Skeletal muscle satellite cell (primary cell): Measurements from ENCODE around the gene INPP5B.
A peak's percentile ranks its signal among the peaks of the same experiment; 100 is the strongest.
"Not testable (repeated sequence)": the region's sequence is repeated elsewhere in the genome, so short reads cannot be mapped to it uniquely, and the experiment has no call there.

ENCODE experiments used
- H3K27me3 ChIP-seq: 2 replicates; pipeline ENCODE4 v1.7.0; 2013; ENCODE audit warnings: low read length; ENCODE audit not compliant: control insufficient read depth, insufficient read depth
- H3K36me3 ChIP-seq: 2 replicates; pipeline ENCODE4 v1.7.0; 2013; ENCODE audit warnings: mild to moderate bottlenecking, control low read depth, low read length; ENCODE audit not compliant: insufficient read depth
- H3K4me1 ChIP-seq: 2 replicates; pipeline ENCODE4 v1.7.0; 2013; ENCODE audit warnings: low read length; ENCODE audit not compliant: control insufficient read depth, insufficient read depth
- H3K4me2 ChIP-seq: 2 replicates; pipeline ENCODE4 v1.7.0; 2013; ENCODE audit warnings: mild to moderate bottlenecking, low read length
- H3K4me3 ChIP-seq: 2 replicates; pipeline ENCODE4 v1.7.0; 2013; ENCODE audit warnings: low read length
- H3K9ac ChIP-seq: 2 replicates; pipeline ENCODE4 v1.7.0; 2013; ENCODE audit warnings: mild to moderate bottlenecking, low read depth, low read length, moderate library complexity
- H3K9me3 ChIP-seq: replicated peaks from 2 replicates; pipeline ENCODE4 v1.7.0; 2013; ENCODE audit warnings: mild to moderate bottlenecking, control low read depth, low read length

The INPP5B gene

GRCh38 chr1:37964106-37964505 lies 17.3 kb upstream of the INPP5B start:
- peaks cover 47% of the 10 kb centered on the region for H3K36me3 ChIP-seq

GRCh38 chr1:37958690-37959089 lies 11.8 kb upstream of the INPP5B start:
- peak overlapping the region; percentile 24 for H3K4me2 ChIP-seq
- H3K9me3 ChIP-seq = no peaks in the 10 kb centered on the region
- peaks cover 35% of the 10 kb centered on the region for H3K36me3 ChIP-seq
- no peak overlapping the region for H3K4me3 ChIP-seq
- H3K4me1 ChIP-seq = peaks cover 23% of the 10 kb centered on the region
- H3K27me3 ChIP-seq = no peaks in the 10 kb centered on the region
- H3K9ac ChIP-seq = peak overlapping the region; percentile 49

More at GRCh38 chr1:37964106-37964505, 17.3 kb upstream of the INPP5B start:
- not testable (repeated sequence) for H3K4me3 ChIP-seq, H3K4me1 ChIP-seq, H3K4me2 ChIP-seq, H3K9me3 ChIP-seq, H3K9ac ChIP-seq, H3K27me3 ChIP-seq

GRCh38 chr1:37955685-37956084 lies 8.8 kb upstream of the INPP5B start:
- Histone ChIP-seq H3K9ac (no peak overlapping the region), H3K4me2 (no peak overlapping the region), H3K27me3 (no peaks in the 10 kb centered on the region), H3K4me3 (no peak overlapping the region), H3K9me3 (no peaks in the 10 kb centered on the region), H3K4me1 (peaks cover 23% of the 10 kb centered on the region), H3K36me3 (peaks cover 27% of the 10 kb centered on the region)

GRCh38 chr1:37954316-37954971 lies 7.6 kb upstream of the INPP5B start:
- Histone ChIP-seq H3K4me1 (peaks cover 18% of the 10 kb centered on the region), H3K9ac (no peak overlapping the region), H3K9me3 (no peaks in the 10 kb centered on the region), H3K4me3 (no peak overlapping the region), H3K27me3 (no peaks in the 10 kb centered on the region), H3K4me2 (no peak overlapping the region), H3K36me3 (peaks cover 19% of the 10 kb centered on the region)

- Histone ChIP-seq H3K9ac (no peak overlapping the region), H3K4me3 (no peak overlapping the region), H3K36me3 (peaks cover 14% of the 10 kb centered on the region), H3K9me3 (no peaks in the 10 kb centered on the region), H3K4me2 (no peak overlapping the region), H3K4me1 (peaks cover 3% of the 10 kb centered on the region), H3K27me3 (no peaks in the 10 kb centered on the region)
Observed at GRCh38 chr1:37952738-37953137, 5.9 kb upstream of the INPP5B start.

GRCh38 chr1:37951783-37952624 lies 5.2 kb upstream of the INPP5B start:
- no peak overlapping the region for H3K9ac ChIP-seq
- no peaks in the 10 kb centered on the region for H3K9me3 ChIP-seq
- no peaks in the 10 kb centered on the region for H3K27me3 ChIP-seq
- no peak overlapping the region for H3K4me2 ChIP-seq
- H3K36me3 ChIP-seq = peaks cover 7% of the 10 kb centered on the region
- H3K4me3 ChIP-seq = no peak overlapping the region
- peaks cover 4% of the 10 kb centered on the region for H3K4me1 ChIP-seq

- Histone ChIP-seq H3K36me3 (peaks cover under 1% of the 10 kb centered on the region), H3K9ac (no peak overlapping the region), H3K4me2 (no peak overlapping the region), H3K27me3 (no peaks in the 10 kb centered on the region), H3K4me1 (peaks cover 7% of the 10 kb centered on the region), H3K9me3 (no peaks in the 10 kb centered on the region), H3K4me3 (no peak overlapping the region)
Observed at GRCh38 chr1:37951041-37951782, 4.4 kb upstream of the INPP5B start.

GRCh38 chr1:37949524-37950152 lies 2.8 kb upstream of the INPP5B start:
- no peak overlapping the region for H3K4me2 ChIP-seq
- peaks cover 19% of the 10 kb centered on the region for H3K4me1 ChIP-seq
- H3K9ac ChIP-seq = no peak overlapping the region
- H3K27me3 ChIP-seq = no peaks in the 10 kb centered on the region
- H3K4me3 ChIP-seq = no peak overlapping the region
- no peaks in the 10 kb centered on the region for H3K36me3 ChIP-seq
- no peaks in the 10 kb centered on the region for H3K9me3 ChIP-seq

GRCh38 chr1:37948841-37949240 lies 2.0 kb upstream of the INPP5B start:
- H3K36me3 ChIP-seq = peaks cover 2% of the 10 kb centered on the region
- H3K4me3 ChIP-seq = no peak overlapping the region
- H3K9ac ChIP-seq = no peak overlapping the region
- H3K4me2 ChIP-seq = no peak overlapping the region
- peaks cover 23% of the 10 kb centered on the region for H3K4me1 ChIP-seq
- H3K9me3 ChIP-seq = no peaks in the 10 kb centered on the region
- H3K27me3 ChIP-seq = no peaks in the 10 kb centered on the region

GRCh38 chr1:37948166-37948565 lies 1.3 kb upstream of the INPP5B start:
- Histone ChIP-seq H3K36me3 (peaks cover 9% of the 10 kb centered on the region), H3K4me3 (no peak overlapping the region), H3K27me3 (no peaks in the 10 kb centered on the region), H3K4me1 (peaks cover 28% of the 10 kb centered on the region), H3K9me3 (no peaks in the 10 kb centered on the region), H3K4me2 (no peak overlapping the region), H3K9ac (no peak overlapping the region)

- Histone ChIP-seq H3K4me1 (peaks cover 28% of the 10 kb centered on the region), H3K9ac (peak overlapping the region; percentile 92), H3K4me2 (peak overlapping the region; percentile 94), H3K9me3 (no peaks in the 10 kb centered on the region), H3K27me3 (no peaks in the 10 kb centered on the region), H3K36me3 (peaks cover 10% of the 10 kb centered on the region), H3K4me3 (peak overlapping the region; percentile 75)
Observed at GRCh38 chr1:37947364-37947763, 511 bp upstream of the INPP5B start.
